Calu3 (cell line): Measurements from ENCODE around the gene TUNAR. TPM values are rescaled to one million over a fixed set of nuclear protein-coding genes. Genes with fewer than 3 reads are reported as not detected.

Source experiments
- BruUV-seq: library from RNA; stranded (reverse); fragments of 400-500 nt; replicated peaks from 2 replicates; lab custom pipeline; 2021; lab: Mats Ljungman, UMichigan
- CTCF ChIA-PET: fragments of 300-600 bp; sonication (Branson Sonifier 250); formaldehyde crosslinking; loops from one replicate; lab custom pipeline; 2022; ENCODE audit warnings: antibody characterized with exemption; lab: Charles Lee
- DNase-seq: peaks from one replicate; pipeline ENCODE4 v3.0.0; 2022
- H3K27ac Mint-ChIP-seq: one replicate; pipeline ENCODE4 v1.8.0; 2022; ENCODE audit warnings: mixed read lengths; ENCODE audit not compliant: unreplicated experiment
- H3K27me3 Mint-ChIP-seq: one replicate; pipeline ENCODE4 v1.8.0; 2022; ENCODE audit warnings: mixed read lengths; ENCODE audit not compliant: unreplicated experiment
- H3K36me3 Mint-ChIP-seq: one replicate; pipeline ENCODE4 v1.8.0; 2022; ENCODE audit warnings: mild to moderate bottlenecking, moderate library complexity, mixed read lengths; ENCODE audit not compliant: insufficient read depth, unreplicated experiment
- H3K4me1 Mint-ChIP-seq: one replicate; pipeline ENCODE4 v1.8.0; 2022; ENCODE audit warnings: mild to moderate bottlenecking, low read depth, mixed read lengths; ENCODE audit not compliant: unreplicated experiment
- H3K4me3 Mint-ChIP-seq: one replicate; pipeline ENCODE4 v1.8.0; 2022; ENCODE audit warnings: mild to moderate bottlenecking, low read depth, moderate library complexity, mixed read lengths; ENCODE audit not compliant: unreplicated experiment
- H3K9me3 Mint-ChIP-seq: one replicate; pipeline ENCODE4 v1.8.0; 2022; ENCODE audit warnings: low read depth, mixed read lengths; ENCODE audit not compliant: unreplicated experiment
- CTCF ChIP-seq: fragments of 200-600 bp; IDR thresholded peaks from one replicate; pipeline ENCODE4 v1.8.0; 2022; ENCODE audit warnings: antibody characterized with exemption; ENCODE audit not compliant: unreplicated experiment
- intact Hi-C: fragments of 100-400 bp; cut with micrococcal nuclease; formaldehyde crosslinking; loops from one replicate; pipeline ENCODE4 v1.10.0; 2022; ENCODE audit not compliant: unreplicated experiment
- total RNA-seq: library from RNA; stranded (reverse); gene quantifications from 2 replicates; pipeline ENCODE4 v1.2.3, GENCODE V29; 2022

The TUNAR gene
- total RNA-seq, 1 experiment from 2014 or later = not detected

- CTCF ChIA-PET = no interaction called here
- intact Hi-C loops = no loop called here
- DNase-seq = no peak
Measured at GRCh38 chr14:95948558-95948981, 71.9 kb downstream of the TUNAR start.

GRCh38 chr14:95951359-95951758 is 74.7 kb downstream of the TUNAR start:
- no TSS peak for BruUV-seq

More at GRCh38 chr14:95948558-95948981, 71.9 kb downstream of the TUNAR start:
- H3K27ac Mint-ChIP-seq = no peak overlapping the region
- H3K4me1 Mint-ChIP-seq = no peaks in the 10 kb centered on the region
- H3K36me3 Mint-ChIP-seq = no peaks in the 10 kb centered on the region
- H3K27me3 Mint-ChIP-seq = peaks cover 69% of the 10 kb centered on the region
- TF ChIP-seq CTCF = no peak
- no TSS peak for BruUV-seq
- H3K4me3 Mint-ChIP-seq = no peak overlapping the region
- no peaks in the 10 kb centered on the region for H3K9me3 Mint-ChIP-seq

GRCh38 chr14:95953111-95953724 is 76.6 kb downstream of the TUNAR start:
- Mint-ChIP-seq H3K27ac (no peak overlapping the region), H3K9me3 (no peaks in the 10 kb centered on the region), H3K4me1 (no peaks in the 10 kb centered on the region), H3K36me3 (no peaks in the 10 kb centered on the region), H3K4me3 (no peak overlapping the region), H3K27me3 (peaks cover 60% of the 10 kb centered on the region)
- DNase-seq = no peak
- intact Hi-C loops = no loop called here
- TF ChIP-seq CTCF = no peak
- no TSS peak for BruUV-seq
- CTCF ChIA-PET = no interaction called here

More at GRCh38 chr14:95951359-95951758, 74.7 kb downstream of the TUNAR start:
- no peaks in the 10 kb centered on the region for H3K36me3 Mint-ChIP-seq
- DNase-seq = no peak
- no peak for TF ChIP-seq CTCF
- peaks cover 74% of the 10 kb centered on the region for H3K27me3 Mint-ChIP-seq
- no peaks in the 10 kb centered on the region for H3K4me1 Mint-ChIP-seq
- H3K27ac Mint-ChIP-seq = no peak overlapping the region
- H3K9me3 Mint-ChIP-seq = no peaks in the 10 kb centered on the region
- intact Hi-C loops = no loop called here
- H3K4me3 Mint-ChIP-seq = no peak overlapping the region
- CTCF ChIA-PET = no interaction called here

- TF ChIP-seq CTCF = no peak
- no peak overlapping the region for H3K4me3 Mint-ChIP-seq
- H3K36me3 Mint-ChIP-seq = no peaks in the 10 kb centered on the region
- H3K27ac Mint-ChIP-seq = no peak overlapping the region
- H3K9me3 Mint-ChIP-seq = no peaks in the 10 kb centered on the region
- CTCF ChIA-PET = no interaction called here
- DNase-seq = no peak
- intact Hi-C loops = no loop called here
- no TSS peak for BruUV-seq
- peaks cover 53% of the 10 kb centered on the region for H3K27me3 Mint-ChIP-seq
- H3K4me1 Mint-ChIP-seq = no peaks in the 10 kb centered on the region
Measured at GRCh38 chr14:95956601-95957460, 80.2 kb downstream of the TUNAR start.
